NCI-H187 treated with DMSO at 0.1 percent for 48 hours (cell line): ENCODE results near the gene KLHL13.

Experiments
- DNase-seq: peaks from one replicate; lab custom pipeline; 2025; lab: John Stamatoyannopoulos, UW

Gene KLHL13

DNA sequence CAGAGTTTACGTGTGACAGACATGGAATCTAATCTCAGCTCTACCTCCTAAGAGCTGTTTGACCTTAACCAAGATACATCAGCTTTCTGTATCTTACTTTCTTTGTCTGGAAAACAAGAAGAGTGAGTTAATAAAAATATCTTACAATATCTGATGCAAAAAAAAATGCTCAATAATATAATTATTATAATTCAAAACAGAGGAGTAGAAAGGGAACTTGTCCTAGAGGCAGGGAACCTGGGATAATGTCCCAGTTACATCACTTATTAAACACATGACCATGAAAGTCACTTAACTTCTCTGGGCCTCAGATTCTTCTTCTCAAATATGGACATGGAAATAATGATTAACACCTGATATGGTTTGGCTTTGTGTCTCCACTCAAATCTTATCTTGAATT is 256.1 kb downstream of the KLHL13 start:
- DNase-seq = no peak

DNA sequence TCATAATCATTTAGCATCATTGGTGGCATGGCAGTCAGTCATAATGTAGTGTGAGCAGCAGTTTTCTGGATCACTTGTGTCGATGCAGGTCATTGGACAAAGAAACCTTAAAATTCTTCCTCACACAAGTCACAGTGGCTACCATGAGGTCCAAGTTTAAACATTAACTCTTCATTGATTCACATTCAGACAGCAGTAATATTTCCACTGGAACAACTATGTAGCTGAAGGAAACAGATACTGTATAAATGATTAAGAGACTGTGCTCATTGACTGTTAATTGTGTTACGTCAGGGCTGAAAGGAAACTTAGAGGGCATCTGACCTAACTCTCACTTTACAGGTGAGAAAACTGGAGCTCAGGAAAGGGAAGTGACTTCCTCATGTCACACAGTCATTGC is 261.8 kb downstream of the KLHL13 start:
- DNase-seq = no peak

DNA sequence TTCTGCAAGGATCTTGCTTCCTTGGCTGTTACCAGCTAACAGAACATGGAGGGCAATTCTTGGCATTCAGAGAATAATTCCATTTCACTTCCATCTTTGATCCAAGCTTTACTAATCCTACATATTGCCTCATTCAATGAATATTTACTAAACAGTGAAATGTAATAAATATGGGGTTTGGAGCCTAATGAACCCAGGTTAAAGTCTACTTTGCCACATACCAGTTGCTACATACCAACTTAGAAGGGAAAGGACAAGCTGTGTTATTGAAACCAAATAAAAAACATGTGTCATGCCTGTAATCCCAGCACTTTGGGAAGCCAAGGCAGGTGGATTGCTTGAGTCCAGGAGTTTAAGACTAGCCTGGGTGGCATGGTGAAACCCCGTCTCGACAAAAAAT is 265.6 kb downstream of the KLHL13 start:
- DNase-seq = no peak
